ENCODE results near the gene NDUFS2. TPM values are rescaled to one million over a fixed set of nuclear protein-coding genes. Genes with fewer than 3 reads are reported as not detected.
"Not testable (repeated sequence)": the region's sequence is repeated elsewhere in the genome, so short reads cannot be mapped to it uniquely, and the experiment has no call there.

The NDUFS2 gene
- polyA plus RNA-seq, 4 donors, result 174 to 198 (median 193) TPM

GRCh38 chr1:161235957-161236775 is 34.0 kb downstream of the NDUFS2 start:
- DNase-seq (ENCODE audit: low read depth in 4 of 4, low spot score in 3 of 4), result no peak

GRCh38 chr1:161238039-161238473 is 35.9 kb downstream of the NDUFS2 start, which contains the start of gene NR1I3:
TSS of gene NR1I3 (minus strand) at chr1:161238203. CDS start at chr1:161236565, 1,638 bp downstream.
- no peak for DNase-seq (ENCODE audit: low read depth in 4 of 4, low spot score in 3 of 4)

- no peak for DNase-seq (ENCODE audit: low read depth in 4 of 4, low spot score in 3 of 4)
These were observed 39.5 kb downstream of the NDUFS2 start for GRCh38 chr1:161241682-161242081.

- DNase-seq (ENCODE audit: low read depth in 4 of 4, low spot score in 3 of 4), result no peak
These were observed 40.1 kb downstream of the NDUFS2 start for GRCh38 chr1:161242313-161242712.

- no peak for DNase-seq (ENCODE audit: low read depth in 4 of 4, low spot score in 3 of 4)
These were observed 42.7 kb downstream of the NDUFS2 start for GRCh38 chr1:161244888-161245287.

GRCh38 chr1:161250100-161250499 is 47.9 kb downstream of the NDUFS2 start:
- not testable (repeated sequence) for DNase-seq (ENCODE audit: low read depth in 4 of 4, low spot score in 3 of 4)

- DNase-seq (ENCODE audit: low read depth in 4 of 4, low spot score in 3 of 4), result no peak
These were observed 48.7 kb downstream of the NDUFS2 start for GRCh38 chr1:161250829-161251228.

- DNase-seq (ENCODE audit: low read depth in 4 of 4, low spot score in 3 of 4), result no peak
These were observed 49.4 kb downstream of the NDUFS2 start for GRCh38 chr1:161251579-161251978.

- not testable (repeated sequence) for DNase-seq (ENCODE audit: low read depth in 4 of 4, low spot score in 3 of 4)
These were observed 53.1 kb downstream of the NDUFS2 start for GRCh38 chr1:161255302-161255701.

- DNase-seq (ENCODE audit: low read depth in 4 of 4, low spot score in 3 of 4), result not testable (repeated sequence)
These were observed 53.9 kb downstream of the NDUFS2 start for GRCh38 chr1:161255955-161256520.

GRCh38 chr1:161257109-161257508 is 54.9 kb downstream of the NDUFS2 start:
- DNase-seq (ENCODE audit: low read depth in 4 of 4, low spot score in 3 of 4), result not testable (repeated sequence)

- peak; percentile 45 to 55 (median 48) for DNase-seq (ENCODE audit: low read depth in 4 of 4, low spot score in 3 of 4)
These were observed 56.5 kb downstream of the NDUFS2 start, which contains the start of gene PCP4L1 for GRCh38 chr1:161258439-161259344. TSS of gene PCP4L1 (plus strand) at chr1:161258745. CDS start at chr1:161258975, 230 bp downstream.

- no peak for DNase-seq (ENCODE audit: low read depth in 4 of 4, low spot score in 3 of 4)
These were observed 57.2 kb downstream of the NDUFS2 start for GRCh38 chr1:161259345-161259702.

GRCh38 chr1:161259765-161260164 is 57.6 kb downstream of the NDUFS2 start:
- DNase-seq (ENCODE audit: low read depth in 4 of 4, low spot score in 3 of 4), result no peak

- no peak for DNase-seq (ENCODE audit: low read depth in 4 of 4, low spot score in 3 of 4)
These were observed 58.5 kb downstream of the NDUFS2 start for GRCh38 chr1:161260376-161261260.

- no peak for DNase-seq (ENCODE audit: low read depth in 4 of 4, low spot score in 3 of 4)
These were observed 59.4 kb downstream of the NDUFS2 start for GRCh38 chr1:161261261-161262235.
